ENCODE data around the gene NDUFS8. TPM values are rescaled to one million over a fixed set of nuclear protein-coding genes. Genes with fewer than 3 reads are reported as not detected.

NDUFS8 gene

Small RNA genes within 50 kb of the gene (small RNA-seq; reads per million reads assigned to genes)
- gene MIR6753, result not detected

Data from skeletal muscle satellite cell (primary cell).